NK-92 treated with Interleukin-12 subunit alpha and Interleukin-12 subunit beta, amount 100 ng/mL, for 24 hours (cell line): ENCODE data around the gene ZFYVE26.
"Not testable (repeated sequence)": the region's sequence is repeated elsewhere in the genome, so short reads cannot be mapped to it uniquely, and the experiment has no call there.

Experiments used
- DNase-seq: peaks from one replicate; lab custom pipeline; 2025; lab: John Stamatoyannopoulos, UW

ZFYVE26 gene

DNA sequence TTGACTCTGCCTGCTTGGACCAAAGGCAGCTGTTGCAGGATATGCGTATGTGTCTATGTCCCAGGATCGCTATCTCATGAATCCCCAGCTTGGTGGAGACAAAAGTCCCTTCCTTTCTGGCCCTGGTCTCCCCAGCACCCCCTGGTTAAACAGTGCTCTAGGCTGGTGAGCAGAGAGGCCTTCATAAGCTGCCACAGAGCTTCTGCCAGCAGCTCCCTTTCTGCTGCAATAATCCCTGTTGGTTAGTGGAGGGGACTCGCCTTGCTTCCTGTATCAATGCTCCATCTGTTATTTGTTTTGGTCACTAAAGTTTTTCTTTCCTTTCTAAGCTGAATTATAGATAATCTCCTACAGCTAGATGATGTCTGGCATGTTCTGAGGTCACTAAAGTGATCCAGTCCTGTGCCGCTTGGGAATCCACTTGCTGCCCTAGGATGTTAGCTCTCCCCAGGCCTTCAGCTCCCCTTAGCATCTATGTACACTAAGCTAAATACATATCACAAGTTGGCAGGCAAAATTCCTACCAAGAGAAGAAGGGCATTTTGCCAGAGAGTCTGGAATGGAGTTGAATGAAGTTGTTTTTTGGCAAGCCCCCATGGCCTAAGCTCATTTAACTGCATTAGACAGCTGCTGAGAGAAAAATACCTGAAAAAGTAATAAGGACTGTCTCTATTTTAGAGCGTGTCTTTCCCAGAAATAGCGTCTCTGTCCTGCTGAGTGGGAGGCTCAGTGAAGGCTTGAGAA, 66.9 kb downstream of the ZFYVE26 start:
- no peak for DNase-seq

- DNase-seq, result no peak
Measured at GRCh38 chr14:67748312-67748711, 68.1 kb downstream of the ZFYVE26 start.

- no peak for DNase-seq
Measured at GRCh38 chr14:67746927-67747326, 69.5 kb downstream of the ZFYVE26 start.

- no peak for DNase-seq
Measured at GRCh38 chr14:67744046-67744445, 72.3 kb downstream of the ZFYVE26 start.

GRCh38 chr14:67738740-67739504, 77.5 kb downstream of the ZFYVE26 start:
- no peak for DNase-seq

- no peak for DNase-seq
Measured at GRCh38 chr14:67736771-67737170, 79.6 kb downstream of the ZFYVE26 start.

DNA sequence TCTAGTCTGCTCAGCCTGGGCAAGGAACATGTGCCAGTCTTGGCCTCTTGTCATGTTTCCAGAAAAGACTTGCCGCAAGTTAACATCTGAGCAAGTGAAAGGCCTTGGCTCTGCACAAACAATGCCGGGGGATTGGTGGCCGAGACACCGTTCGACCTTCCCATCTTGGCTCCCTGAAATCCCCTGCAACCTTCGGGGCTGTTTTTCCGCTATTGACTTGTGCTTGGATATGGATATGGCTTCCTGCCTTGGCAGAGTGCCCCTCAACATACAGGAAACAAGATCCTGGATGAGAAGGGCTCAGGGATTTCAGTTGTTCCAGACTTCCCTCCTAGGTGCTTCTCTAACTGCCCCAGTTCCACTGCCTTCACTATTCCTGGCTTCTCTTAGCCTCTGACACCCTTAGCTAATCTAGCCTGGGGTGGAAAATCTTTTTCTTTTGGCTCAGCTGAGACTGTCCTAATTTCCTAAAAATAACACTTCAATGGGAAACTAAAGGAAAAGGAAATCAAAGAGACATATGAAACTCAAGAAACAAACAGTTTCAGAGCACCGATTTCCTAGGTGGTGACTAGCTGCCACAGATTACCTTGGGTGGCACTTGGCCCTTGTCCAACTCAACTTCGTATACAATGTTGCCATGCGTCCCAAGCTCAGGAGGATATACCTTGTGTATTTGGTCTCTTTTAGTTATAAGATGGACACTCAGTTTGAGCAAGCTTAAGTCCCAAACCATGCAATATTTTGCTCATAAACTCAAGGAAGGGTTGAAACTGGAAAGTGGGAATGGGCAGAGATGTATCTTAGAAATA, 80.8 kb downstream of the ZFYVE26 start:
- DNase-seq, result no peak

- no peak for DNase-seq
Measured at GRCh38 chr14:67734675-67735074, 81.7 kb downstream of the ZFYVE26 start.

- DNase-seq, result no peak
Measured at GRCh38 chr14:67733616-67734015, 82.8 kb downstream of the ZFYVE26 start.

DNA sequence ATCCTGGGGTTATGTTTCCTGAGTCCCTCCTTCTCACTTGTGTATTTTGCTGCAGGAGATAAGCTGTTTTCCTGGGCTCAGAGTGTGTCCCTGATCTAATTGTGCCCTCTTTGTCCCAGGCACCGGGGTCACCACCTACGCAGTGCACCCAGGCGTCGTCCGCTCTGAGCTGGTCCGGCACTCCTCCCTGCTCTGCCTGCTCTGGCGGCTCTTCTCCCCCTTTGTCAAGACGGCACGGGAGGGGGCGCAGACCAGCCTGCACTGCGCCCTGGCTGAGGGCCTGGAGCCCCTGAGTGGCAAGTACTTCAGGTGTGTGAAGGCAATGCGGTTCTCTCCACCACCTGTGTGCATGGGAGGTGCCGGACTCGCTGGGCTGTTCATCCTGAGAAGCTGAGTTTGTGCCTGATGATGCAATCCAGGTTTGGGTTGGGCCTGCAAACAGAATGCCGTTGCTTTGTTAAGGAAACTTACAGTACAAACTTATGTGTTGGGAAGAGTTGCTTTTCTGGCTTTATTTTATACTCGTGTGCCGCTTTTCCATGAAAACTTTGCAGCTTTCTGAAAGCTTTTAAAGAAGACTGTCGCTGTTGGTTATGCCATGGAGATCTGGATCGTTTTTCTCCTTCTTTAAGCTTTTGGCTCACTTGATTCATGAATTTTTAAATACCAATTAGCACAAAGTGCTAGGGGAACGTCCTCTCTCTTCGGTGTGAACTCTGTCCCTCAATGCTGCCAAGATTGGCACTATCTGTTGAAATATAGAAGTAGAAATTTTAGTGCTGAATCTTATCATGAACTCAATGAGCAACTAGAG, 87.1 kb downstream of the ZFYVE26 start:
- DNase-seq, result no peak

DNA sequence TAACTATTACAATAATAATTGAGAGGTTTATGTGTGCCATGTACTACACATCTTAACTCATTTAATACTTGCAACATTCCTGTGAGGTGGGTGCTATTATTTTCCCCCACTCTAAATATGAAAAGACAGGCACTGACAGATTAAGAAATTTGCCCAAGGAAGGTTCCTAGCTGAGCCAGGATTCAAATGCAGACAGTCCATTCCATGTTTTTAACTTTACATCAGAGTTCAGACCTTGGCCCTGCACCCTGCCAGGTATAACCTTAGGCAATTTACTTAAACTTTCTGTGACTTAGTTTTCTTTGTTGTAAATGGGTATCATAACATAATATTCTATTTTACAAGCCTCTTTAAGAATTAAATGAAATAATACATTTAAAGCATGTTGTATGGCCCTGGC, 88.1 kb downstream of the ZFYVE26 start:
- no peak for DNase-seq

GRCh38 chr14:67727361-67727760, 89.0 kb downstream of the ZFYVE26 start:
- no peak for DNase-seq

GRCh38 chr14:67725171-67725570, 91.2 kb downstream of the ZFYVE26 start:
- DNase-seq, result no peak

DNA sequence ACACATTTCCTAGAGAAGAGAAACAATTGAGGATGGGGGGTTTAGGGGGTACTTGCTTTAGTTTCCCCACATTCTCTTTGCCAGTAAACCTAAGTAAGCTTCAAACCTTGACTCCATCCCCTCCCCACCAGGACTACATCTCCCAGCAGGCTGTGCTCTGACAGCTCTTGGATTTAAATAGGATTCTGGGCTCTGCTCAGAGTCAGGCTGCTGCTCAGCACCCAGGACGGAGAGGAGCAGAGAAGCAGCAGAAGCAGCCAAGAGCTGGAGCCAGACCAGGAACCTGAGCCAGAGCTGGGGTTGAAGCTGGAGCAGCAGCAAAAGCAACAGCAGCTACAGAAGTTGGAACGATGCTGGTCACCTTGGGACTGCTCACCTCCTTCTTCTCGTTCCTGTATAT, 94.1 kb downstream of the ZFYVE26 start:
- DNase-seq, result no peak

DNA sequence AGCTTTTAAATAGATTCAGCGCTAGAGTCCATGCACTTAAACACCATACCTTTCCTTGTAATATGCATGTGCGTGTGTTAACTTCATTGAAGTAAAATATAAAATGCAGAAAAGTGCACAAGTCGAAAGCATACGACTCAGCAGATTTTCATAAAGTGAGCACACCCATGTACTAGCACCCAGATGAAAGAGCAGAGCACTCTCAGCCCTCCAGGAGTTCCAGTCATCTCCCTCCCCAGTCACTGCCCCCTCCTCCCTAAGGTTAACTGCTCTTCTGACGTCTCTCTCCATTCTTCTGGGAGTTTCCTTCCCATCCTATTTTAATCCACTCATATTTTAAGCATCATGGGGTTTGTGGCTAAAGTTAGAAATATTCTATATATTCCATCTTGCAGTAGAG, 94.5 kb downstream of the ZFYVE26 start:
- no peak for DNase-seq

DNA sequence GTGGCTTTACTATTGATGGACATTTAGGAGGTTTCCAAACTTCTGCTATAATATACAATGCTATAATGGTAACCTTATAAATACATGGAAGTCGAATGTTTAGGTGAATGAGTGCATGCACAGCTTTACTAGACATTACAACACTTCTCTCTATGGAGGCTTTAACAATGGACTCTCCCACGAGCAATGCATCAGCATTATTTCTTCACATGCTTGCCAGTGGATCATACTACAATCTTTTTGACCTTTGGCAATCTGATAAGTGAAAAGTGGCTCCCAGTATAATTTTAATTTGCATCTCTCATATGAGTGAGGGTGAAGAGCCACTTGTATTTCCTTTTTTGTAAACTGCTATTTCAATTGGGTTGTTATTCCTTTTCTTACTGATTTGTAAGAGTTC, 96.5 kb downstream of the ZFYVE26 start:
- DNase-seq, result no peak

- not testable (repeated sequence) for DNase-seq
Measured at GRCh38 chr14:67719385-67719784, 97.0 kb downstream of the ZFYVE26 start.

- no peak for DNase-seq
Measured at GRCh38 chr14:67718265-67718664, 98.1 kb downstream of the ZFYVE26 start.

GRCh38 chr14:67717048-67717447, 99.3 kb downstream of the ZFYVE26 start:
- DNase-seq, result no peak

DNA sequence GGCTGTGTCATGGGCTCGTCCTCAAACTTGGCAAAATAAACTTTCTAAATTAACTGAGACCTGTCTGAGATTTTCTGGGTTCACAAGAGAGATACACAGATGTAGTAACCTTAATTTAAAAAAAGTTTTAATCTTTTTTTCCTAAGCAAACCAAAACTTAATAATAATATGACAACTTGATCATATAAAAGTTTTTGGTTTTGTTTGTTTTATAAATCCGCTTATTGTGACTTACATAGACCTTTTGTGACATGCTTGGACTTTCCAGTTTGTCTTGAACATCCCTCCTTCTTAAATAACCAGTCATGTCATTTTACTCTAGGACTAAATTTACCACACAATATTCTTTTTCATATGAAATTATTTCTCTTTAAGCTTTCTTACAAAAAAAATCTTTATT, 106.2 kb downstream of the ZFYVE26 start:
- DNase-seq, result no peak

DNA sequence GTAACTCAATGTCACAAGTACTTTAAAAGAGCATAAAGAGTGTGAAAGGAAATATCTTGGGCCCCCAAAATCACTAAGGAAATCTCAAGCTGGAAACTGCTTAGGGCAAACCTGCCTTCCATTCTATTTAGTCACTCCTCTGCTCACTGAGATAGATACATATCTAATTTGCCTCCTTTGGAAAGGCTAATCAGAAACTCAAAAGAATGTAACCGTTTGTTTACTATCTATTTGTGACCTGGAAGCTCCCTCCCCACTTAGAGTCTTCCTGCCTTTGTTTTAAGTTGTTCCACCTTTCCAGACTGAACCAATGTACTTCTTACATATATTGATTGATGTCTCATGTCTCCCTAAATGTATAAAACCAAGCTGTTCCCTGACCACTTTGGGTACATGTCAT, 106.6 kb downstream of the ZFYVE26 start:
- DNase-seq, result not testable (repeated sequence)

DNA sequence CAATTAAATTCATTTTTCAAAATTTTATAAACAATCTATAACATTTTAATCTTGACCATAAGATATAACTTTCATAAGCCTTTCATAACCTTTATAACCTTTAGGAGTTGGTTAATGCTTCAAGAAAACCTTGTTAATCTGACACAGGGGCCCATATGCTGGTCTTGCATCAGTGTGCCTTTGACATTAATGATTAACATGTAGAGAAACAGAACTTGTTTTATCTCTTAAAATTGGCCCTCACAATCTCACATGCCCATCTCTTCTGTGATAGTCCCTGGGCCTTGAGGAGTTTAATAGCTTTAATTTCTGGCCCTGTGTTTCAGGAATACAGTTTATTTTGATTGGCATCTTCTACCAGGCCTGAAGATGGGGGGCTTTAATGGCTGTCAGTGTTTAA, 107.0 kb downstream of the ZFYVE26 start:
- not testable (repeated sequence) for DNase-seq
